ENCODE measurements around the gene SDSL.

SDSL gene

GRCh38 chr12:113381220-113381619 is 41.0 kb upstream of the SDSL start:
- no peak for TF ChIP-seq SP1 (IDR thresholded peaks at IDR 0.05)
- no peak for TF ChIP-seq PKNOX1 (IDR thresholded peaks at IDR 0.05)
- no peak for TF ChIP-seq L3MBTL2 (conservative IDR thresholded peaks at IDR 0.05)
- no peak for TF ChIP-seq LEF1 (IDR thresholded peaks at IDR 0.05; ENCODE audit: borderline replicate concordance)
- no peak for TF ChIP-seq BHLHE40 (IDR thresholded peaks at IDR 0.05; ENCODE audit: borderline replicate concordance)
- TF ChIP-seq ARNT (IDR thresholded peaks at IDR 0.05) = no peak
- TF ChIP-seq FOXA1 (IDR thresholded peaks at IDR 0.05) = no peak
- no peak for TF ChIP-seq NFRKB (IDR thresholded peaks at IDR 0.05)
- TF ChIP-seq FOXK2 (IDR thresholded peaks at IDR 0.05) = no peak
- no peak for TF ChIP-seq ZNF384 (IDR thresholded peaks at IDR 0.05)
- no peak for TF ChIP-seq HDGF (IDR thresholded peaks at IDR 0.05; ENCODE audit: borderline replicate concordance)
- no peak for TF ChIP-seq ELF4 (IDR thresholded peaks at IDR 0.05)
- TF ChIP-seq SUZ12 (IDR thresholded peaks at IDR 0.05) = no peak
- TF ChIP-seq FOXM1 (IDR thresholded peaks at IDR 0.05; ENCODE audit: borderline replicate concordance) = no peak
- no peak for TF ChIP-seq CTBP1 (IDR thresholded peaks at IDR 0.05; ENCODE audit: borderline replicate concordance)
- TF ChIP-seq TARDBP (IDR thresholded peaks at IDR 0.05) = no peak
- DNase-seq (ENCODE audit: extremely low spot score) = no peak
- ChIA-PET POLR2A (no interaction called here), CTCF (interaction anchor here (1.2 kb wide), 1 partner anchor 44 kb away, joined by 3 read pairs; no protein-coding TSS in a partner anchor)

- CTCF ChIA-PET = no interaction called here
- POLR2A ChIA-PET = no interaction called here
- no peak for DNase-seq (ENCODE audit: extremely low spot score)
- no peak for TF ChIP-seq ARNT (IDR thresholded peaks at IDR 0.05)
- TF ChIP-seq HDGF (IDR thresholded peaks at IDR 0.05; ENCODE audit: borderline replicate concordance) = no peak
- no peak for TF ChIP-seq FOXA1 (IDR thresholded peaks at IDR 0.05)
- no peak for TF ChIP-seq TARDBP (IDR thresholded peaks at IDR 0.05)
- TF ChIP-seq ZNF384 (IDR thresholded peaks at IDR 0.05) = no peak
- TF ChIP-seq FOXK2 (IDR thresholded peaks at IDR 0.05) = no peak
- TF ChIP-seq FOXM1 (IDR thresholded peaks at IDR 0.05; ENCODE audit: borderline replicate concordance) = no peak
- no peak for TF ChIP-seq L3MBTL2 (conservative IDR thresholded peaks at IDR 0.05)
These were observed 40.0 kb upstream of the SDSL start for GRCh38 chr12:113382206-113382605.

- no peak for DNase-seq (ENCODE audit: extremely low spot score)
- TF ChIP-seq NFRKB (IDR thresholded peaks at IDR 0.05) (no peak), LEF1 (IDR thresholded peaks at IDR 0.05; ENCODE audit: borderline replicate concordance) (no peak), ZNF384 (IDR thresholded peaks at IDR 0.05) (no peak), ELF4 (IDR thresholded peaks at IDR 0.05) (no peak), CTBP1 (IDR thresholded peaks at IDR 0.05; ENCODE audit: borderline replicate concordance) (no peak), FOXA1 (IDR thresholded peaks at IDR 0.05) (no peak), TARDBP (IDR thresholded peaks at IDR 0.05) (no peak), BHLHE40 (IDR thresholded peaks at IDR 0.05; ENCODE audit: borderline replicate concordance) (no peak), SP1 (IDR thresholded peaks at IDR 0.05) (no peak), ARNT (IDR thresholded peaks at IDR 0.05) (no peak)
- ChIA-PET POLR2A (no interaction called here), CTCF (no interaction called here)
These were observed 37.4 kb upstream of the SDSL start for GRCh38 chr12:113384778-113385177.

GRCh38 chr12:113385282-113385882 is 36.8 kb upstream of the SDSL start:
- TF ChIP-seq SUZ12 (IDR thresholded peaks at IDR 0.05) (no peak), FOXK2 (IDR thresholded peaks at IDR 0.05) (no peak), SP1 (IDR thresholded peaks at IDR 0.05) (no peak), ZNF384 (IDR thresholded peaks at IDR 0.05) (no peak), L3MBTL2 (conservative IDR thresholded peaks at IDR 0.05) (no peak), LEF1 (IDR thresholded peaks at IDR 0.05; ENCODE audit: borderline replicate concordance) (no peak), HDGF (IDR thresholded peaks at IDR 0.05; ENCODE audit: borderline replicate concordance) (no peak), FOXM1 (IDR thresholded peaks at IDR 0.05; ENCODE audit: borderline replicate concordance) (no peak), PKNOX1 (IDR thresholded peaks at IDR 0.05) (no peak), ARNT (IDR thresholded peaks at IDR 0.05) (no peak), TARDBP (IDR thresholded peaks at IDR 0.05) (no peak), CTBP1 (IDR thresholded peaks at IDR 0.05; ENCODE audit: borderline replicate concordance) (no peak), ELF4 (IDR thresholded peaks at IDR 0.05) (no peak), FOXA1 (IDR thresholded peaks at IDR 0.05) (no peak), BHLHE40 (IDR thresholded peaks at IDR 0.05; ENCODE audit: borderline replicate concordance) (no peak), NFRKB (IDR thresholded peaks at IDR 0.05) (no peak)
- ChIA-PET CTCF (no interaction called here), POLR2A (no interaction called here)
- no peak for DNase-seq (ENCODE audit: extremely low spot score)

GRCh38 chr12:113386866-113387566 is 35.2 kb upstream of the SDSL start:
- no peak for DNase-seq (ENCODE audit: extremely low spot score)
- ChIA-PET CTCF (no interaction called here), POLR2A (no interaction called here)
- TF ChIP-seq SUZ12 (IDR thresholded peaks at IDR 0.05) (no peak), ARNT (IDR thresholded peaks at IDR 0.05) (no peak), FOXA1 (IDR thresholded peaks at IDR 0.05) (no peak), SP1 (IDR thresholded peaks at IDR 0.05) (no peak), FOXK2 (IDR thresholded peaks at IDR 0.05) (no peak), NFRKB (IDR thresholded peaks at IDR 0.05) (no peak), LEF1 (IDR thresholded peaks at IDR 0.05; ENCODE audit: borderline replicate concordance) (no peak), ELF4 (IDR thresholded peaks at IDR 0.05) (no peak), ZNF384 (IDR thresholded peaks at IDR 0.05) (no peak), L3MBTL2 (conservative IDR thresholded peaks at IDR 0.05) (no peak), FOXM1 (IDR thresholded peaks at IDR 0.05; ENCODE audit: borderline replicate concordance) (no peak), HDGF (IDR thresholded peaks at IDR 0.05; ENCODE audit: borderline replicate concordance) (no peak), TARDBP (IDR thresholded peaks at IDR 0.05) (no peak), PKNOX1 (IDR thresholded peaks at IDR 0.05) (no peak), CTBP1 (IDR thresholded peaks at IDR 0.05; ENCODE audit: borderline replicate concordance) (no peak), BHLHE40 (IDR thresholded peaks at IDR 0.05; ENCODE audit: borderline replicate concordance) (no peak)

All from HEK293T (cell line).